Measurements from ENCODE around the gene EPC2. TPM values are rescaled to one million over a fixed set of nuclear protein-coding genes. Genes with fewer than 3 reads are reported as not detected.

EPC2 gene
- total RNA-seq, 1 experiment from 2014 or later: 30.2 TPM

DNA sequence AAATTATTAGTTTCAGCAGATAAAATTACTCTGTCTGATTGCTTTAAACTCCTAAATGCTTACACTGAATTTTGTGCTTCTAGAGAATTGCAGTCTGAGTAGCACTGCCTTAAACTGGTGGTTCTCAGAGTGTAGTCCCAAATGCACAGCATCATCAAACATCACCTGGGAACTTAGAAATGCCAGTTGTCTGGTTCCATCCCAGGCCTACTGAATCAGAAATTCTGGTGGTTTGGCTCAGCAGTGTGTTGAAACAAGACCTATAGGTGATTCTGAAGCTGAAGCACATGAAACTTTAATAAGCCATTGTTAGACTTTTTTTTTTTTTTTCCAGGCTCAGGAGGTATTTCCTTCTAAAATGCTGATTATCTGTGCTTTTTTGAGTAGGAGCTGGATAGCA lies 22.0 kb downstream of the EPC2 start:
- ATAC-seq (no peak), DNase-seq (ENCODE audit: low read depth, low spot score) (no peak)
- Histone ChIP-seq H3K9me3 (ENCODE audit: control insufficient read depth, insufficient read depth, low read depth, low read length) (no peaks in the 10 kb centered on the region), H3K4me3 (ENCODE audit: low read depth in 2 of 2, low read length in 2 of 2) (no peak overlapping the region), H3K27me3 (ENCODE audit: control insufficient read depth, insufficient read depth, low read length) (no peaks in the 10 kb centered on the region), H3K36me3 (ENCODE audit: control insufficient read depth, insufficient read depth, low read length) (no peaks in the 10 kb centered on the region), H3K27ac (ENCODE audit: low read length) (no peak overlapping the region), H3K4me1 (ENCODE audit: control insufficient read depth, insufficient read depth, low read length) (peaks cover 10% of the 10 kb centered on the region; the same call in 1 of the 2 replicates)
- TF ChIP-seq SIN3A (IDR thresholded peaks at IDR 0.05; ENCODE audit: borderline replicate concordance, insufficient read depth, low read depth, low read length): no peak
- TF ChIP-seq REST (IDR thresholded peaks at IDR 0.05; ENCODE audit: insufficient read depth in 1 of 2, low read depth in 2 of 2, low read length in 1 of 2): no peak
- TF ChIP-seq TCF7L2 (IDR thresholded peaks at IDR 0.05; ENCODE audit: low read depth, low read length): no peak
- no peak for TF ChIP-seq POLR2AphosphoS5 (IDR thresholded peaks at IDR 0.05; ENCODE audit: low read depth, low read length)
- TF ChIP-seq CTCF (IDR thresholded peaks at IDR 0.05): no peak
- ChIA-PET CTCF (no interaction called here), POLR2A (no interaction called here)
- BruUV-seq (replicated peaks): no TSS peak
- intact Hi-C loops (cut with micrococcal nuclease; ENCODE audit: unreplicated experiment): no loop called here
- in situ Hi-C loops (cut with HindIII; ENCODE audit: low pct_unique_long_range_greater_than_20kb, low sequenced_read_pairs): no loop called here

DNA sequence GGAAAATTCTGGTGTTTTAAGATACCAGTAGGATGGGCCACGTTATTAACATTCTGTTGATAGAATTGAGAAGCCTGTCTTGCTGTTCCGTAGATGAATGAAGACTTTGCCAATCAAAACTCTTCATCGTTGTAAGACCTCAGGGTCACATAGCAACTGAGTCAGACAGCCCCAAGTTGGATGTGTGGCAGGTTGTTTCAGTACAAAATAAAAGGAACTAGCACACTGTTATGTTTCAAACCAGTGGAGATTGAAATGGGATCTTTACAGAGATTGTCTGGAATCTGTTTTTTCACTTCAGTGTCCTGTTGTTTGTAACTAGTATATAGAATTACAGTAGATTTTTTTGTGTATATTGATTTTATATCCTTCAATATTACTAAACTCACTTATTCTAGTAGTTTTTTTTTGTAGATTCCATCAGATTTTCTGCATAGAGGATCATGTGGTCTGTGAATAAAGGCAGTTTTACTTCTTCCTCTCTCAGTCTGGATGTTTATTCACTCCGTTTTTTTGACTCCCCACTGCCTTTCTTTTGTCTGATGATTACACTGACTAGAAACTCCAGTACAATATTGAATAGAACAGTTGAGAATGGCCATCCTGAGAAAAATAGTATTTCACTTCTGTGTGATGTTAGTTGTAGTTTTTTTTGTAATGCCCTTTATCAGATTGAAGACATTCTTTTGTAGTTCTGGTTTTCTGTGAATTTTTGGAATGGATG lies 22.7 kb downstream of the EPC2 start:
- ATAC-seq (no peak), DNase-seq (ENCODE audit: low read depth, low spot score) (no peak)
- CTCF ChIA-PET: no interaction called here
- Histone ChIP-seq H3K27ac (ENCODE audit: low read length) (no peak overlapping the region), H3K4me1 (ENCODE audit: control insufficient read depth, insufficient read depth, low read length) (peaks cover 10% of the 10 kb centered on the region; the same call in 1 of the 2 replicates), H3K36me3 (ENCODE audit: control insufficient read depth, insufficient read depth, low read length) (no peaks in the 10 kb centered on the region), H3K9me3 (ENCODE audit: control insufficient read depth, insufficient read depth, low read depth, low read length) (no peaks in the 10 kb centered on the region), H3K4me3 (ENCODE audit: low read depth in 2 of 2, low read length in 2 of 2) (no peak overlapping the region), H3K27me3 (ENCODE audit: control insufficient read depth, insufficient read depth, low read length) (no peaks in the 10 kb centered on the region)
- no peak for TF ChIP-seq TCF7L2 (IDR thresholded peaks at IDR 0.05; ENCODE audit: low read depth, low read length)
- TF ChIP-seq POLR2AphosphoS5 (IDR thresholded peaks at IDR 0.05; ENCODE audit: low read depth, low read length): no peak
- TF ChIP-seq SIN3A (IDR thresholded peaks at IDR 0.05; ENCODE audit: borderline replicate concordance, insufficient read depth, low read depth, low read length): no peak
- TF ChIP-seq CTCF (IDR thresholded peaks at IDR 0.05): no peak
- no peak for TF ChIP-seq REST (IDR thresholded peaks at IDR 0.05; ENCODE audit: insufficient read depth in 1 of 2, low read depth in 2 of 2, low read length in 1 of 2)
- POLR2A ChIA-PET: no interaction called here
- in situ Hi-C loops (cut with HindIII; ENCODE audit: low pct_unique_long_range_greater_than_20kb, low sequenced_read_pairs): no loop called here
- no TSS peak for BruUV-seq (replicated peaks)
- intact Hi-C loops (cut with micrococcal nuclease; ENCODE audit: unreplicated experiment): no loop called here
